HG02610 (cell line): ENCODE results near the gene KRTAP6-1.

ENCODE experiments used
- ATAC-seq: cut with Tn5 transposase; IDR thresholded peaks from one replicate; pipeline ENCODE4 v1.9.1; 2021; ENCODE audit warnings: mild to moderate bottlenecking, moderate library complexity; ENCODE audit not compliant: unreplicated experiment

KRTAP6-1 gene

DNA sequence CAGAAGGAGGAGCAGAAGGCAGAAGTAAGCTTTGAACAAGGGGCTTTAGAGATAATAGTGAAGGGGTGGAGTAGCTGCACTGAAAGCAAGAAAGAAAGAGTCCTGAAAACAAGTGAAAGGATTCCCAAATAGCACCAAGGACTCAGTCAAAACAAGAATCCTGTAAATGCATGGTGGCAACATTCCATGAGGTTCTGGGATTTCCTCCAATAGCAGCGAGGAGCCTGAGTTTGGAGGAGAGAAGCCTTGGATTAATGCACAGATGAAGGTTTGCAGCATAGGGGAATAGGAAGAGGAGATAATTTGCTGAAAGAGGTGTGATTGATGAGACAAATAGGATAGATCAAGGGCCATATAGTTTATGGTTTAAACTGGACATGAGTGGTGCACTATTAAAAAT is 34.4 kb downstream of the KRTAP6-1 start:
- ATAC-seq, result no peak

DNA sequence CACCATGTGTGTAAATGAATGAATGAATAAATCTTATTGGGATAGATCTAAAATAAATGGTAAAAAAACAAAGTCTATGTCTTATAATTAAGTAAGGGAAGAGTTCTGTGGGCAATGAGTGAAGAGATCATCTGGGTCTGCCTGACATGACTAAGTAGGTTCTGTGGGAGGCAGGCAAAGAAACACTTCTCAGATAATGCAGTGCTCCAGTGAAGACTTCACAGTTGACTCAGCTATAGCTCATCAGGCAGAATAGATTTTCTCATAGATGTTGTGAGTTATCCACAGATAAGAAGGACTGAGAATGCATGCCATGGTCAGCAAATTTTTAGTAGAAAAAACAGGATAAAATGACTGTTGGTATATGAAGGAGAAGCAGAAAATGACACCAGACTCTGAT is 36.0 kb downstream of the KRTAP6-1 start:
- ATAC-seq, result no peak

GRCh38 chr21:30567617-30568016 is 46.1 kb downstream of the KRTAP6-1 start:
- ATAC-seq, result no peak

GRCh38 chr21:30563630-30564029 is 50.1 kb downstream of the KRTAP6-1 start:
- ATAC-seq, result no peak
